Measurements from ENCODE around the gene CHMP4B.

DNA sequence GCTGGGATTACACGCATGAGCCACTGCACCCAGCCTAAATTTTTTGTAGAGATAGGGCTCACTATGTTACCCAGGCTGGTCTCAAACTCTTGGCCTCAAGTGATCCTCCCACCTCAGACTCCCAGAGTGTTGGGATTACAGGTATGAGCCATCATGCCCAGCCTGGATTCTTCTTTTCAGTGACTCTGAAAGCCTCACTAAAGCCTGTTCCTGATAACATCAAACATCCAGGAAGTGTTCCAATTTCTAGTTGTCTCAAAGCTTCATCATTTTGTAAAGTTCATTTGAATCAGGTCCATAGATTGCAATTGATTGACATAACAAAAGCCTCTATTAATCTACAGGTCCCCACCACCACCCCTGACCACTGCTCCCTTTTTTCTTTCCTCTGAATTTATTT lies 29.2 kb upstream of the CHMP4B start:
- TF ChIP-seq POLR2A (IDR thresholded peaks at IDR 0.05) (no peak), CTCF (IDR thresholded peaks at IDR 0.05) (no peak), EP300 (IDR thresholded peaks at IDR 0.05) (no peak)
